Stimulated activated naive CD4-positive, alpha-beta T cell treated with Interleukin-2 at 50 U/mL for 16 hours (primary cell): Measurements from ENCODE around the gene PDZD2.
"Not testable (repeated sequence)": the region's sequence is repeated elsewhere in the genome, so short reads cannot be mapped to it uniquely, and the experiment has no call there.

ENCODE experiments used
- DNase-seq: peaks from one replicate; lab custom pipeline; 2025; lab: John Stamatoyannopoulos, UW

The PDZD2 gene

GRCh38 chr5:32040181-32040695, 401.3 kb downstream of the PDZD2 start:
- DNase-seq = not testable (repeated sequence)

- no peak for DNase-seq
Measured at GRCh38 chr5:32042551-32042961, 403.6 kb downstream of the PDZD2 start.

- DNase-seq = no peak
Measured at GRCh38 chr5:32043105-32043504, 404.2 kb downstream of the PDZD2 start.

GRCh38 chr5:32044434-32044833, 405.5 kb downstream of the PDZD2 start:
- no peak for DNase-seq

- DNase-seq = no peak
Measured at GRCh38 chr5:32044939-32045338, 406.0 kb downstream of the PDZD2 start.

- no peak for DNase-seq
Measured at GRCh38 chr5:32047056-32047455, 408.1 kb downstream of the PDZD2 start.

GRCh38 chr5:32051796-32052195, 412.9 kb downstream of the PDZD2 start:
- DNase-seq = no peak

- no peak for DNase-seq
Measured at GRCh38 chr5:32055891-32056866, 417.2 kb downstream of the PDZD2 start.

GRCh38 chr5:32057187-32058096, 418.5 kb downstream of the PDZD2 start:
- no peak for DNase-seq

- DNase-seq = no peak
Measured at GRCh38 chr5:32058101-32058500, 419.2 kb downstream of the PDZD2 start.

- no peak for DNase-seq
Measured at GRCh38 chr5:32058997-32059396, 420.1 kb downstream of the PDZD2 start.

GRCh38 chr5:32059761-32060530, 421.0 kb downstream of the PDZD2 start:
- no peak for DNase-seq

GRCh38 chr5:32061236-32061635, 422.3 kb downstream of the PDZD2 start:
- no peak for DNase-seq

GRCh38 chr5:32066448-32066847, 427.5 kb downstream of the PDZD2 start:
- DNase-seq = no peak

- no peak for DNase-seq
Measured at GRCh38 chr5:32067774-32068470, 429.0 kb downstream of the PDZD2 start.

- DNase-seq = no peak
Measured at GRCh38 chr5:32068561-32068960, 429.6 kb downstream of the PDZD2 start.

GRCh38 chr5:32069396-32069795, 430.5 kb downstream of the PDZD2 start:
- DNase-seq = no peak

- no peak for DNase-seq
Measured at GRCh38 chr5:32071351-32071944, 432.5 kb downstream of the PDZD2 start.

GRCh38 chr5:32072054-32072453, 433.1 kb downstream of the PDZD2 start:
- no peak for DNase-seq

- no peak for DNase-seq
Measured at GRCh38 chr5:32074401-32074800, 435.5 kb downstream of the PDZD2 start.
